Tibial artery (tissue), 4 donors: ENCODE results near the gene ACOXL.
"Not testable (repeated sequence)": the region's sequence is repeated elsewhere in the genome, so short reads cannot be mapped to it uniquely, and the experiment has no call there.

Experiments
- DNase-seq, 2 donors: peaks; one replicate each; pipeline ENCODE4 v3.0.0-alpha.2; 2019
- H3K27ac ChIP-seq, 2 donors: fragments of 200-600 bp; sonication (generic) in 1 of 2; 1 replicate in 1 of 2; 2 replicates in 1 of 2; pipeline ENCODE4 v1.5.1; 2018 to 2019; ENCODE audit warnings: mild to moderate bottlenecking in 1 of 2
- H3K27me3 ChIP-seq, 2 donors: fragments of 200-600 bp; sonication (generic) in 1 of 2; one replicate each; pipeline versions ENCODE4 v1.5.1 to v1.6.0; 2016 to 2019
- H3K36me3 ChIP-seq, 3 donors: fragments of 200-600 bp; sonication (generic) in 2 of 3; one replicate each; pipeline ENCODE4 v1.5.1; 2016 to 2019; ENCODE audit warnings: mild to moderate bottlenecking in 2 of 3
- H3K4me1 ChIP-seq, 4 donors: fragments of 200-600 bp; sonication (generic) in 2 of 4; 1 replicate in 3 of 4; 2 replicates in 1 of 4; pipeline ENCODE4 v1.5.1; 2016 to 2019
- H3K4me3 ChIP-seq, 2 donors: fragments of 200-600 bp; sonication (generic) in 1 of 2; 1 replicate in 1 of 2; 2 replicates in 1 of 2; pipeline ENCODE4 v1.5.1; 2018 to 2019; ENCODE audit warnings: mild to moderate bottlenecking in 2 of 2
- H3K9me3 ChIP-seq, 3 donors: fragments of 200-600 bp; sonication (generic) in 1 of 3; one replicate each; pipeline ENCODE4 v1.5.1; 2016 to 2019
- intact Hi-C: fragments of 100-400 bp; cut with DNase I; formaldehyde crosslinking; loops from one replicate; pipeline ENCODE4 v1.15.0; 2023; ENCODE audit warnings: low total_unique reads
- TF ChIP-seq, protein P1 (sequence below), 2 experiments: fragments of 200-600 bp in 1 of 2; fragments of 450-650 bp in 1 of 2; IDR thresholded peaks; one replicate each; pipeline ENCODE4 v1.5.1; 2017 to 2019; ENCODE audit warnings: antibody characterized with exemption in 2 of 2, mild to moderate bottlenecking in 1 of 2, moderate library complexity in 1 of 2

Gene ACOXL

DNA sequence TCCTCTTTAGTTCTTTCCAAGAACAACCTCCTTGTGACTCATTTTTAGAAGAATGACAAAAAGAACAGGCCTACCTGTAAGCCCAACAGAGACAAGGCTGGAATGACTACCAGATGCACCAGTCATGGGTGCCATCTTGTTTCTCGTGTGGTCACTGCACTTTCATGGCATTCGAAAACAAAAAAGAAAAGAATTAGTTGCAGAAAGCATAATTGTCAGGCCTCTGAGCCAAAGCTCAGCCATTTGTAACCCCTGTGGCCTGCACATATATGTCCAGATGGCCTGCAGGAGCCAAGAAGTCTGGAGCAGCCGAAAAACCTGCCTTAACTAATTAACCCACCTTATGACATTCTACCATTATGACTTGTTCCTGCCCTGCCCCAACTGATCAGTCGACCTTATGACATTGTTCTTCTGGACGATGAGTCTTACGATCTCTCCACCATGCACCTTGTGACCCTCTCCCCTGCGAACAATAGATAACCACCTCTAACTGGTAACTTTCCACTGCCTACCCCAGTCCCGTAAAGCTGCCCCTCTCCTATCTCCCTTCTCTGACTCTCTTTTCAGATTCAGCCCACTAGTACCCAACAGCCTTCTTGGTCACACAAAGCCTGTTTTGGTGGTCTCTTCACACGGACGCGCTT, 40.6 kb upstream of the ACOXL start:
- Histone ChIP-seq H3K27me3 (no peaks in the 10 kb centered on the region), H3K9me3 (peaks cover 0 to 3% (median 0%) of the 10 kb centered on the region in 3 donors), H3K4me3 (no peak overlapping the region), H3K36me3 (no peaks in the 10 kb centered on the region), H3K27ac (no peak overlapping the region), H3K4me1 (no peaks in the 10 kb centered on the region)
- no peak for DNase-seq
- intact Hi-C loops, result no loop called here
- TF ChIP-seq, protein P1, sequence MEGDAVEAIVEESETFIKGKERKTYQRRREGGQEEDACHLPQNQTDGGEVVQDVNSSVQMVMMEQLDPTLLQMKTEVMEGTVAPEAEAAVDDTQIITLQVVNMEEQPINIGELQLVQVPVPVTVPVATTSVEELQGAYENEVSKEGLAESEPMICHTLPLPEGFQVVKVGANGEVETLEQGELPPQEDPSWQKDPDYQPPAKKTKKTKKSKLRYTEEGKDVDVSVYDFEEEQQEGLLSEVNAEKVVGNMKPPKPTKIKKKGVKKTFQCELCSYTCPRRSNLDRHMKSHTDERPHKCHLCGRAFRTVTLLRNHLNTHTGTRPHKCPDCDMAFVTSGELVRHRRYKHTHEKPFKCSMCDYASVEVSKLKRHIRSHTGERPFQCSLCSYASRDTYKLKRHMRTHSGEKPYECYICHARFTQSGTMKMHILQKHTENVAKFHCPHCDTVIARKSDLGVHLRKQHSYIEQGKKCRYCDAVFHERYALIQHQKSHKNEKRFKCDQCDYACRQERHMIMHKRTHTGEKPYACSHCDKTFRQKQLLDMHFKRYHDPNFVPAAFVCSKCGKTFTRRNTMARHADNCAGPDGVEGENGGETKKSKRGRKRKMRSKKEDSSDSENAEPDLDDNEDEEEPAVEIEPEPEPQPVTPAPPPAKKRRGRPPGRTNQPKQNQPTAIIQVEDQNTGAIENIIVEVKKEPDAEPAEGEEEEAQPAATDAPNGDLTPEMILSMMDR (IDR thresholded peaks at IDR 0.05), result no peak

DNA sequence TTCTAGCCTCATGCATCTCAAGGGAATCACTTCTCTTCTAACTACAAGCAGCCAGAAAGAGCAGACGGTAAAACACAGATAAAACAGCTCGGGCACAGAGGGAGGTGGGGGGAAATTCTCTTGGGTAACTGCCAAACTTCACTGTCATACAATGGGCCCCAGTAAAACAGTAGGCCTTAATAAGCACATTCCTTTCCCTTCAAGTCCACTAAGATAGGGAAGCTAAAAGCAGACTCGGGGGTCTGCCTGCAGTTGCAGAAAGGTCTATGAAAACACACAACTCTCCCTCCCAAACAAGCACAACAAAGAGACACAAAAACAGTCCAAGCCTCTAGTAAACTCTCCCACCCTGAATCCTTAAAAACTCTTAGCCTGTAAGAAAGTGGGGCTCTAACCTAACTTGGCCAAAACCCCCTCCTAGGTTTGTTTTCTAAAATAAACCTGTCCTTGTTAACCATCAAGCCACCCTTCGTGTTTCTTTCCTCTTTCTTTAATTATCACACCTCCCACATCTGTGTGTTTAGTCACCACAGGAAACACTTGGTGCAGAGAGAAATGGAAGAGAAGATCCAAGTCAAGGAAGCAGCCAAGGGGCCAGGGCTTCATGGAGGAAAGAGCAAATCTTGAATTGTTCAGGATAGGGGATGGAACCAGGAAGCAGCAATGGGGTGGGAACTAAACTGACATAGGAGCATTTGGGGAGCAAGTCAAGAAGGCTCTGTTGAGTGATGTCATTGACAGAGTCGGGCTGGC, 37.1 kb upstream of the ACOXL start:
- intact Hi-C loops, H3K27me3 ChIP-seq, DNase-seq, H3K27ac ChIP-seq, H3K9me3 ChIP-seq, H3K4me1 ChIP-seq, H3K36me3 ChIP-seq, H3K4me3 ChIP-seq: not testable (repeated sequence)

DNA sequence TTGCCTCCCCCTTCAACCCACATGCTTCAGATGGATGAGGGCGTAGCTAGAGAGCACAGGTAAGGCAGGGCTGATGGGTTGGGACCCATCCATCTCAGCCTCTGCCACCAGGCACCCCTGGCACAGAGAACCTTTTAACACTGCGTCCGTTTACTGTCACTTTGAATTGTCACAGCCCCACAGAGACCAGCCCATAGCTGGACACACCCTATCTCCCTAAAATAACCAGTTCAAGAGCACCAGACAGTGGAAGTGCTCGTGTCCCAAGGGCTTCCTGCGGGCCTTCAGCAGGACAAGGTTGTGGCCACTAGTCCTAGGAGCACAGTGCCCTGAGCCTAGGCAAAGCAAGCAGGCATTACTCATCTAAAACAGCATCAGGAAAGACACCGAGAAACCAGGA, 34.1 kb upstream of the ACOXL start:
- H3K27me3 ChIP-seq, DNase-seq, intact Hi-C loops, H3K36me3 ChIP-seq, H3K27ac ChIP-seq, H3K4me3 ChIP-seq, H3K4me1 ChIP-seq, H3K9me3 ChIP-seq: not testable (repeated sequence)

DNA sequence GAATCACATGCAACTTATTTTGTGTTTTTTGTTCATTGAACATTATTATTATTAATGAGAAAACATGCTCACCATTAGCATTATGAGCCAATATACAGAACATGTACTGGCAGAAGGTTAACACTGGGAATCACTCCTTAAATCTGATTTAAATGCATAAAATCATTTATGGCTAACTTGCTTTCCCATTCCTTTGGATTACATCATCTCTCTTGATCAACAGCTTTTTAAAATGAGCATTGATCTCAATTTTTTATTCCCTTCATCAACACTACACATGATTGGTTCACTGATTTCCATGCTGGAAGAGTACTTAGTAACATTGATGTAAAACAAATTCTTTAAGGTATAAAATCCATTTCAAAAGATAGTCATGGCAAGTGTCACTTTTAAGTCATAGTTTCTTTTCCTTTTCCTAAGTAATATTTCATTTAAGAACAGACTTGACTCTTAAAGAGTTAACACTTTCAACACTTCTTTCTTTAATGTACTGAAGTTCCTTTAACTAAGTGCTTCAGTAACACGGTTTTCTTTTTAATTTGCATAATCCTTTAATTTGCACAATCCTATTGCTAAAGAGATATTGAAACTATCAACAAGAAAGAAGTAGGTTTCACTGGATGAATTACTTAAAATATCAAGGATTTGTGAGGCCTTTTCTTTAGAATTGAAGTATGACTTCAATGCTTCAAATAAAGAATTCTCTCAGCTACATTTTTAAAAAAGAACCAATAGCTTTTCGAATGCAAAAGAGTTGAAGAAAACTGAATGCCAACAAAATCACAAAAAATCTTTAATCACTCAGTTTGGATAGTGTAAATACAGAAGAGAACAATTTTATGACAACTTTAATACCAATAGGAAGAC, 29.6 kb upstream of the ACOXL start:
- DNase-seq, result no peak
- TF ChIP-seq, protein P1 (IDR thresholded peaks at IDR 0.05), result no peak
- Histone ChIP-seq H3K27ac (no peak overlapping the region), H3K27me3 (no peaks in the 10 kb centered on the region), H3K9me3 (no peaks in the 10 kb centered on the region), H3K4me3 (no peak overlapping the region), H3K36me3 (no peaks in the 10 kb centered on the region), H3K4me1 (no peaks in the 10 kb centered on the region)
- intact Hi-C loops, result no loop called here

DNA sequence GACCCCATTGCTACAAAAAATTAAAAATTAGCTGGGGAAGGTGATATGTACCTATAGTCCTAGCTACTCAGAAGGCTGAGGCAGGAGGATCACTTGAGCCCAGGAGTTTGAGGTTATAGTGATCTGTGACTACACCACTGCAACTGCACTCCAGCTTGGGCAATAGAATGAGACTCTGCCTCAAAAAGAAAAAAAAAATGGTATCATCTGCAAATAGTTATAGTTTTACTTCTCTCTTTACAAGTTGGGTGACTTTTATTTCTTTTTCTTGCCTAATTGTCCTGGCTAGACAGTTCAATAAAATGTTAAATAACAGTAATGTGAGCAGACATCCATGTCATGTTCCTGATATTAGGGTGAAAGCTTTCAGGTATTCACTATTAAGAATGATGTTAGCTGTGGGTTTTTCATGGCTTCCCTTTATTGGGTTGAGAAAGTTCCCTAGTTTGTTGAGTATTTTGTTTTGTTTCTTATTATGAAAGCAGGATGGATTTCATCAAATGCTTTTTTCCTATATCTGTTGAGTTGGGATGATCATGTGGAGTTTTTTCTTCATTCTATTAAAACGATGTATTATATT, 24.9 kb upstream of the ACOXL start:
- Histone ChIP-seq H3K4me1 (no peaks in the 10 kb centered on the region), H3K27ac (no peak overlapping the region), H3K36me3 (no peaks in the 10 kb centered on the region), H3K4me3 (no peak overlapping the region), H3K27me3 (no peaks in the 10 kb centered on the region), H3K9me3 (no peaks in the 10 kb centered on the region)
- TF ChIP-seq, protein P1 (IDR thresholded peaks at IDR 0.05), result no peak
- intact Hi-C loops, result no loop called here
- no peak for DNase-seq

DNA sequence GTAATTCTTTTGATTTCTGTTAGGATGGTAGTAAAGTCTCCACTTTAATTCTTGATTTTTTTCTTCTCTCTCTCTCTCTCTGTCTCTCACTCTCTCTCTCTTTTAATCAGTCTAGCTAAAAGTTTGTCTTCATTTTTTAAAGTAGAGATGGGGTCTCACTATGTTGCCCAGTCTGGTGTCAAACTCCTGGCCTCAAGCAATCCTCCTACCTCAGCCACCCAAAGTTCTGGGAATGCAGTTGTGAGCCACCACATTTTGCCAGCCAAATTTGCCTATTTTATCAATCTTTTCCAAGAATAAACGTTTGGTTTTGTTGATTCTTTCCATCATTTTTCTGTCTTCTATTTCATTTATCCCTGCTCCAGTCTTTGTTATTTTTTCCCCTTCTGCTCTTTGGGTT, 23.9 kb upstream of the ACOXL start:
- intact Hi-C loops, result no loop called here
- no peak overlapping the region for H3K4me3 ChIP-seq
- H3K9me3 ChIP-seq, result no peaks in the 10 kb centered on the region
- no peaks in the 10 kb centered on the region for H3K4me1 ChIP-seq
- H3K27me3 ChIP-seq, result no peaks in the 10 kb centered on the region
- H3K36me3 ChIP-seq, result no peaks in the 10 kb centered on the region
- TF ChIP-seq, protein P1 (IDR thresholded peaks at IDR 0.05), result no peak
- no peak for DNase-seq
- H3K27ac ChIP-seq, result no peak overlapping the region
